SU-DHL-6 (cell line): ENCODE data around the gene LINGO3.

Experiments
- H2AFZ ChIP-seq: fragments of 200-600 bp; sonication (generic); 2 replicates; pipeline ENCODE4 v1.6.1; 2014; ENCODE audit warnings: low read depth, mild to moderate bottlenecking, moderate library complexity, mixed read lengths, antibody characterized with exemption, low read length; ENCODE audit not compliant: severe bottlenecking
- H3F3A ChIP-seq: fragments of 200-600 bp; shearing (Covaris generic); 2 replicates; pipeline ENCODE4 v1.6.0; 2016; ENCODE audit warnings: antibody characterized with exemption, mild to moderate bottlenecking; ENCODE audit not compliant: insufficient read depth
- H3K27ac ChIP-seq: fragments of 200-600 bp; sonication (generic); 2 replicates; pipeline ENCODE4 v1.5.1; 2016; ENCODE audit warnings: low read depth, mild to moderate bottlenecking, low read length, moderate library complexity, mixed read lengths
- H3K27me3 ChIP-seq: fragments of 200-600 bp; sonication (generic), shearing (Covaris generic); 2 replicates; pipeline ENCODE4 v1.6.0; 2014; ENCODE audit warnings: mild to moderate bottlenecking, low read length
- H3K36me3 ChIP-seq: fragments of 200-600 bp; sonication (generic); 2 replicates; pipeline ENCODE4 v1.6.1; 2014; ENCODE audit warnings: mild to moderate bottlenecking, low read length, mixed read lengths
- H3K4me2 ChIP-seq: fragments of 300-600, 200-600 bp; shearing (Covaris generic), sonication (generic); 2 replicates; pipeline ENCODE4 v1.6.0; 2014; ENCODE audit warnings: low read length, low read depth, mild to moderate bottlenecking; ENCODE audit not compliant: poor library complexity, severe bottlenecking
- H3K4me3 ChIP-seq: fragments of 200-600 bp; sonication (generic); 2 replicates; pipeline ENCODE4 v1.5.1; 2014; ENCODE audit warnings: antibody characterized with exemption, low read length, mild to moderate bottlenecking, mixed read lengths; ENCODE audit not compliant: insufficient read depth, poor library complexity, severe bottlenecking
- H3K79me2 ChIP-seq: fragments of 200-600 bp; sonication (generic); 2 replicates; pipeline ENCODE4 v1.6.1; 2014; ENCODE audit warnings: mild to moderate bottlenecking, low read length, moderate library complexity; ENCODE audit not compliant: insufficient read depth
- H3K9ac ChIP-seq: fragments of 200-600 bp; sonication (generic); 2 replicates; pipeline ENCODE4 v1.7.0; 2014; ENCODE audit warnings: mild to moderate bottlenecking, low read length
- H3K9me2 ChIP-seq: fragments of 200-600 bp; sonication (generic); replicated peaks from 2 replicates; pipeline ENCODE4 v1.6.1; 2014; ENCODE audit warnings: low read length; ENCODE audit not compliant: insufficient read depth
- H3K9me3 ChIP-seq: fragments of 200-600 bp; sonication (generic); 2 replicates; pipeline ENCODE4 v1.6.1; 2014; ENCODE audit warnings: low read length, mixed read lengths; ENCODE audit not compliant: insufficient read depth
- H4K20me1 ChIP-seq: fragments of 200-600 bp; sonication (generic); 2 replicates; pipeline ENCODE4 v1.6.1; 2014; ENCODE audit warnings: low read depth, mild to moderate bottlenecking, antibody characterized with exemption, low read length, moderate library complexity, mixed read lengths
- CTCF ChIP-seq: fragments of 200-600 bp; sonication (generic); IDR thresholded peaks from one replicate; pipeline ENCODE4 v1.5.1; 2017; ENCODE audit warnings: antibody characterized with exemption, mild to moderate bottlenecking, low read length, moderate library complexity; ENCODE audit not compliant: insufficient read depth, poor library complexity, severe bottlenecking
- EZH2phosphoT487 ChIP-seq: fragments of 200-600 bp; sonication (generic), shearing (Covaris generic); conservative IDR thresholded peaks from 2 replicates; pipeline ENCODE4 v1.6.1; 2018; ENCODE audit warnings: mild to moderate bottlenecking, antibody characterized with exemption, low read length, moderate library complexity, mixed read lengths

LINGO3 gene

GRCh38 chr19:2325281-2326046 is 17.5 kb upstream of the LINGO3 start:
- Histone ChIP-seq H3F3A (peaks cover 6% of the 10 kb centered on the region; the same call in 1 of the 2 replicates), H3K36me3 (no peaks in the 10 kb centered on the region), H3K27ac (peak overlapping the region; percentile 29; the same call in 1 of the 2 replicates), H3K9me2 (no peaks in the 10 kb centered on the region), H3K4me2 (peak overlapping the region; percentile 23), H3K9ac (no peak overlapping the region), H2AFZ (no peak overlapping the region), H3K27me3 (no peaks in the 10 kb centered on the region), H3K4me3 (no peak overlapping the region), H4K20me1 (no peaks in the 10 kb centered on the region), H3K9me3 (no peaks in the 10 kb centered on the region), H3K79me2 (peaks cover 33% of the 10 kb centered on the region)
- TF ChIP-seq CTCF (no peak), EZH2phosphoT487 (no peak)

GRCh38 chr19:2324220-2324948 is 16.4 kb upstream of the LINGO3 start:
- H2AFZ ChIP-seq: no peak overlapping the region
- H3K27ac ChIP-seq: peak overlapping the region; percentile 29; the same call in 1 of the 2 replicates
- no peaks in the 10 kb centered on the region for H3K9me2 ChIP-seq
- H3K9ac ChIP-seq: peak overlapping the region; percentile 0; the same call in 1 of the 2 replicates
- H4K20me1 ChIP-seq: no peaks in the 10 kb centered on the region
- no peaks in the 10 kb centered on the region for H3K27me3 ChIP-seq
- H3K4me2 ChIP-seq: peak overlapping the region; percentile 14
- no peak overlapping the region for H3K4me3 ChIP-seq
- peaks cover 33% of the 10 kb centered on the region for H3K79me2 ChIP-seq
- H3K36me3 ChIP-seq: no peaks in the 10 kb centered on the region
- no peak for TF ChIP-seq EZH2phosphoT487
- no peak for TF ChIP-seq CTCF
- H3F3A ChIP-seq: peaks cover 6% of the 10 kb centered on the region; the same call in 1 of the 2 replicates
- no peaks in the 10 kb centered on the region for H3K9me3 ChIP-seq

- H3K27ac ChIP-seq: no peak overlapping the region
Measured at GRCh38 chr19:2323707-2324106, 15.8 kb upstream of the LINGO3 start.

More at GRCh38 chr19:2323707-2324106, 15.8 kb upstream of the LINGO3 start:
- Histone ChIP-seq H3K4me3 (no peak overlapping the region), H3K27me3 (no peaks in the 10 kb centered on the region), H4K20me1 (no peaks in the 10 kb centered on the region), H2AFZ (no peak overlapping the region), H3K9ac (no peak overlapping the region), H3K9me3 (no peaks in the 10 kb centered on the region), H3K36me3 (no peaks in the 10 kb centered on the region), H3F3A (peaks cover 6% of the 10 kb centered on the region; the same call in 1 of the 2 replicates), H3K79me2 (peaks cover 26% of the 10 kb centered on the region), H3K9me2 (no peaks in the 10 kb centered on the region), H3K4me2 (no peak overlapping the region)
- TF ChIP-seq CTCF (no peak), EZH2phosphoT487 (no peak)
